IPS DF 6.9 (cell line): ENCODE measurements around the gene MAPK10.

Experiments used
- DNase-seq: peaks from one replicate; pipeline ENCODE4 v3.0.0-alpha.2; 2013; ENCODE audit warnings: low read depth, low spot score
- H3K27ac ChIP-seq: one replicate; pipeline ENCODE4 v1.5.1; 2013; ENCODE audit warnings: low read length, control low read depth
- H3K27me3 ChIP-seq: 2 replicates; pipeline ENCODE4 v1.6.1; 2013; ENCODE audit warnings: mild to moderate bottlenecking, low read length; ENCODE audit not compliant: control insufficient read depth, insufficient read depth
- H3K36me3 ChIP-seq: 2 replicates; pipeline ENCODE4 v1.6.1; 2013; ENCODE audit warnings: low read length; ENCODE audit not compliant: control insufficient read depth, insufficient read depth
- H3K4me1 ChIP-seq: 2 replicates; pipeline ENCODE4 v1.6.1; 2013; ENCODE audit warnings: low read length; ENCODE audit not compliant: control insufficient read depth, insufficient read depth
- H3K4me3 ChIP-seq: 2 replicates; pipeline ENCODE4 v1.5.1; 2013; ENCODE audit warnings: mild to moderate bottlenecking, low read length
- H3K9me3 ChIP-seq: 2 replicates; pipeline ENCODE4 v1.6.1; 2013; ENCODE audit warnings: low read length, inconsistent platforms; ENCODE audit not compliant: control insufficient read depth, insufficient read depth
- WGBS: extraction: QIAGEN DNeasy Blood & Tissue Kit; methylation state at CpG from one replicate; pipeline ENCODE4 v1.1.7; 2013; ENCODE audit warnings: mixed read lengths, missing lambda C conversion rate; ENCODE audit not compliant: insufficient read length, insufficient coverage; 5-methylcytosine and 5-hydroxymethylcytosine counted together

Gene MAPK10

GRCh38 chr4:86050496-86050895 lies 309.4 kb downstream of the MAPK10 start:
- Histone ChIP-seq H3K9me3 (no peaks in the 10 kb centered on the region), H3K36me3 (no peaks in the 10 kb centered on the region), H3K4me3 (no peak overlapping the region), H3K27ac (no peak overlapping the region), H3K27me3 (no peaks in the 10 kb centered on the region), H3K4me1 (no peaks in the 10 kb centered on the region)
- no peak for DNase-seq
- no CpG with 5 or more reads among the region's 1 CpG for WGBS

DNA sequence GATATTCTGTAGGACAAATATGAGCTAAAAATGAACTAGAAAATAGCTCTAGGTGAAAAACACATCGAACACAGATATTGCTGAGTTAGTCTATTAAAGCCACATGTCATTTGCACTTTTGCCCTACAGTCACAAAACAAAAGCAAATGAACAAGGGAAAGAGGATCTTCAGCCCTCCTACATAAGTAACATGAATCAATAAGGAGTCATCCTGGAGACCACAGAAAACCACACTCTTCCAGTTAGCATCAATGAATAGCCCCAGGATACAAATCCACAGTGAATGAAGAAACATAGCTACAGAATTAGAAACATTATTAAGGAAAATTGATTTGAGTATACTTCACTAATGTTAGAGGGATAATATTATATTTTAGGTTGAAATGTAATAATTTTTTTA lies 311.4 kb downstream of the MAPK10 start:
- DNase-seq: no peak
- WGBS: no CpG with 5 or more reads among the region's 1 CpG
- no peak overlapping the region for H3K4me3 ChIP-seq

GRCh38 chr4:86044593-86044985 lies 315.3 kb downstream of the MAPK10 start:
- H3K27ac ChIP-seq: no peak overlapping the region
- H3K4me1 ChIP-seq: no peaks in the 10 kb centered on the region
- no peak overlapping the region for H3K4me3 ChIP-seq
- no CpG with 5 or more reads among the region's 3 CpGs for WGBS
- no peaks in the 10 kb centered on the region for H3K36me3 ChIP-seq
- no peaks in the 10 kb centered on the region for H3K9me3 ChIP-seq
- DNase-seq: no peak
- no peaks in the 10 kb centered on the region for H3K27me3 ChIP-seq

More for the DNA sequence above, 311.4 kb downstream of the MAPK10 start:
- Histone ChIP-seq H3K27ac (no peak overlapping the region), H3K27me3 (no peaks in the 10 kb centered on the region), H3K4me1 (no peaks in the 10 kb centered on the region), H3K36me3 (no peaks in the 10 kb centered on the region), H3K9me3 (no peaks in the 10 kb centered on the region)

DNA sequence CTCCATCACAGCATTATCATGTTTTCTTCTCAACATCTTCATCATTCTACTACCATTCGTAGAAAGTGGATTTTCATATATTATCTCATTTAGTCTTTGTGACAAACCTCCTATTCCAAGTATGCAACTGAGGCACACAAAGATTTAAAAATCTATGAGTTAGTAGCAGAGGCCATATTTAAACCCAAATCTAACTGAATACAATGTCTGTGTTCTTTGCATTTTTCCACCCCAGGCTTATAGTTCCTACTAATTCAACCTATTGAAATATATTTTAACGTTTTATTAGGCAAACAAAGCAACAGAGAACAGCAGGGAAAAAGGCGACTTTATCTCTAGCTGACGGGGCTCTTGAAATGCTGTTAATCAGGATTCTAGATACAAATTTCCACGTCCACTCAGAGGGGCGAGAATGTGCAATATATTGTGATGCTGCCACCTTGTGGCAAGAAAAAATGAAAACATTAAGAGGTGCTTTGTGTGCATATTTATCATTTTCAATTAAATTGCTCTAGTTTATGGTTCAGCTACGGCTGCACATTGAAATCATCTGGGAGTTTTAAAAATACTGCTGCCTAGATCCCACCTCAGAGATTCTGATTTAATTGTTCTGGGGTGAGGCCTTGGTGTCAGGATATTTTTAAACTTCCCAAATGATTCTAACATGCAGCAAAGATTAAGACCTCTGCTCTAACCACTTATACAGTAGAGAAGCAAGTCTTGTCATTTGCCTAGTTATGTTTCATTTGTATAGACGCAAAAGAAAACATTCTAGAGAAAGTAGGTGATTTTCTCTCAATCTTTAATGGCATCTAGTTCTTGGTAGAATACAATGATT lies 315.9 kb downstream of the MAPK10 start:
- WGBS: no CpG with 5 or more reads among the region's 8 CpGs
- no peaks in the 10 kb centered on the region for H3K36me3 ChIP-seq
- no peaks in the 10 kb centered on the region for H3K9me3 ChIP-seq
- no peaks in the 10 kb centered on the region for H3K4me1 ChIP-seq
- H3K27me3 ChIP-seq: no peaks in the 10 kb centered on the region
- H3K4me3 ChIP-seq: no peak overlapping the region
- DNase-seq: peak; percentile 13
- H3K27ac ChIP-seq: no peak overlapping the region

- Histone ChIP-seq H3K4me3 (no peak overlapping the region), H3K9me3 (no peaks in the 10 kb centered on the region), H3K27ac (no peak overlapping the region), H3K4me1 (no peaks in the 10 kb centered on the region), H3K27me3 (no peaks in the 10 kb centered on the region), H3K36me3 (no peaks in the 10 kb centered on the region)
- WGBS: no CpG with 5 or more reads among the region's 1 CpG
- no peak for DNase-seq
These were observed 321.8 kb downstream of the MAPK10 start for GRCh38 chr4:86038037-86038436.

- no CpG with 5 or more reads among the region's 4 CpGs for WGBS
- Histone ChIP-seq H3K9me3 (no peaks in the 10 kb centered on the region), H3K36me3 (no peaks in the 10 kb centered on the region), H3K4me3 (no peak overlapping the region), H3K27me3 (no peaks in the 10 kb centered on the region), H3K27ac (no peak overlapping the region), H3K4me1 (no peaks in the 10 kb centered on the region)
- DNase-seq: no peak
These were observed 323.1 kb downstream of the MAPK10 start for GRCh38 chr4:86036736-86037135.

DNA sequence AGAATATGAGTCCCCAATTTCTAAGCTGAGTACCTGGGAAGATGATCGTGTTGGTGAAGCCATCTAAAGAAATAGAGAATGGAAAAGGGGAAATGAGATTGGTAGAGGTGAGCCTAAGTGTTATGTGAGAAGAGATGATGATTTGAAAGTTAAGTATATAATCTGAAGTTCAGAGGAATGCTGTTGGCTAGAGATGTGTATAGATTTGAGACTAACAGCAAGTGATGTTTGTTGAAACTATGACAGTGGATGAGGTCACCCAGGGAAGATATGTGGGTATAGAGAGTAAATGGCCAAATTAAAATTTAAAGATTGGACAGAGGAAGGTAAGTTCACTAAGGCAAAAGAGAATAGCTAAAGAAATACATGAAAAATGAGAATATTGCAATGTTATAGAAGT lies 324.2 kb downstream of the MAPK10 start:
- no peaks in the 10 kb centered on the region for H3K36me3 ChIP-seq
- no peaks in the 10 kb centered on the region for H3K27me3 ChIP-seq
- no peaks in the 10 kb centered on the region for H3K9me3 ChIP-seq
- no peak overlapping the region for H3K4me3 ChIP-seq
- no peaks in the 10 kb centered on the region for H3K4me1 ChIP-seq
- no peak overlapping the region for H3K27ac ChIP-seq
- no peak for DNase-seq
- WGBS: no CpG with 5 or more reads among the region's 1 CpG

- Histone ChIP-seq H3K36me3 (no peaks in the 10 kb centered on the region), H3K4me3 (no peak overlapping the region), H3K27ac (no peak overlapping the region), H3K4me1 (no peaks in the 10 kb centered on the region), H3K9me3 (no peaks in the 10 kb centered on the region), H3K27me3 (no peaks in the 10 kb centered on the region)
- DNase-seq: no peak
- WGBS: no CpG with 5 or more reads among the region's 2 CpGs
These were observed 325.2 kb downstream of the MAPK10 start for GRCh38 chr4:86034616-86035015.

GRCh38 chr4:86033171-86033570 lies 326.7 kb downstream of the MAPK10 start:
- DNase-seq: no peak
- no peaks in the 10 kb centered on the region for H3K27me3 ChIP-seq
- no peaks in the 10 kb centered on the region for H3K4me1 ChIP-seq
- no peaks in the 10 kb centered on the region for H3K36me3 ChIP-seq
- WGBS: no CpG with 5 or more reads among the region's 4 CpGs
- H3K9me3 ChIP-seq: no peaks in the 10 kb centered on the region
- no peak overlapping the region for H3K27ac ChIP-seq
- H3K4me3 ChIP-seq: no peak overlapping the region

GRCh38 chr4:86032476-86033022 lies 327.3 kb downstream of the MAPK10 start:
- Histone ChIP-seq H3K4me1 (no peaks in the 10 kb centered on the region), H3K4me3 (no peak overlapping the region), H3K27ac (no peak overlapping the region), H3K36me3 (no peaks in the 10 kb centered on the region), H3K9me3 (no peaks in the 10 kb centered on the region), H3K27me3 (no peaks in the 10 kb centered on the region)
- no peak for DNase-seq
- no CpG with 5 or more reads among the region's 4 CpGs for WGBS

DNA sequence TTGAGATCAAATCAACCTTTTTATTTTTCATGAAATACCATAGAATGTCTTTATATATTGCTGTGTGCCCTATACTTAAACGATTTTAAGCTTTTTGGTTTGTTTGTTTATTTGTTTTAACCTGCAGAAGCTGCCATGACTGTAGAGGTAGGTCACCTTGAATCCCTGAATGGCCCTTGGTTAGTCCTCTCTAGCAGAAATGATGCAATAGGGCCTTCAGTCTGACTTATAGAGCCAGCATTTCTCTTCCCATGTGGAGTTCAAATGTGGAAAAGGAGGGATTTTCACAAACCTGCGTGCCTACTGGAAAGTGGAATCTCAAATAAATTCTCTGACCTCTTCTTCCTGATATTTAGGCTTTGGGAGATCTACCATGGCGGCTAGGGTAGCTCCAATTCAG lies 327.9 kb downstream of the MAPK10 start:
- no peaks in the 10 kb centered on the region for H3K27me3 ChIP-seq
- WGBS: no CpG with 5 or more reads among the region's 3 CpGs
- H3K4me3 ChIP-seq: no peak overlapping the region
- H3K9me3 ChIP-seq: no peaks in the 10 kb centered on the region
- no peaks in the 10 kb centered on the region for H3K4me1 ChIP-seq
- DNase-seq: no peak
- no peaks in the 10 kb centered on the region for H3K36me3 ChIP-seq
- no peak overlapping the region for H3K27ac ChIP-seq
